GDM1 (cell line): ENCODE measurements around the gene ME1.
"Not testable (repeated sequence)": the region's sequence is repeated elsewhere in the genome, so short reads cannot be mapped to it uniquely, and the experiment has no call there.

Experiments
- DNase-seq: peaks from one replicate; lab custom pipeline; 2025; lab: John Stamatoyannopoulos, UW

ME1 gene

GRCh38 chr6:83430611-83431544, at the start of gene ME1:
TSS of gene ME1 (minus strand) at chr6:83431051. CDS start at chr6:83430954, 97 bp downstream.
- DNase-seq, result no peak

- DNase-seq, result no peak
Measured at GRCh38 chr6:83480470-83480869, 49.6 kb upstream of the ME1 start.

GRCh38 chr6:83479389-83479788, 48.5 kb upstream of the ME1 start:
- no peak for DNase-seq

GRCh38 chr6:83476971-83477370, 46.1 kb upstream of the ME1 start:
- DNase-seq, result no peak

GRCh38 chr6:83474309-83474708, 43.5 kb upstream of the ME1 start:
- no peak for DNase-seq

GRCh38 chr6:83472767-83473166, 41.9 kb upstream of the ME1 start:
- no peak for DNase-seq

- no peak for DNase-seq
Measured at GRCh38 chr6:83470587-83470986, 39.7 kb upstream of the ME1 start.

- no peak for DNase-seq
Measured at GRCh38 chr6:83470001-83470400, 39.1 kb upstream of the ME1 start.

- peak; percentile 79 for DNase-seq
Measured at GRCh38 chr6:83467620-83468036, 36.8 kb upstream of the ME1 start.

- no peak for DNase-seq
Measured at GRCh38 chr6:83466328-83466727, 35.5 kb upstream of the ME1 start.

- DNase-seq, result no peak
Measured at GRCh38 chr6:83464381-83465140, 33.7 kb upstream of the ME1 start.

GRCh38 chr6:83463886-83464285, 33.0 kb upstream of the ME1 start:
- no peak for DNase-seq

- no peak for DNase-seq
Measured at GRCh38 chr6:83462524-83462923, 31.7 kb upstream of the ME1 start.

GRCh38 chr6:83461438-83461837, 30.6 kb upstream of the ME1 start:
- DNase-seq, result no peak

- no peak for DNase-seq
Measured at GRCh38 chr6:83459663-83460062, 28.8 kb upstream of the ME1 start.

- DNase-seq, result not testable (repeated sequence)
Measured at GRCh38 chr6:83450015-83450414, 19.2 kb upstream of the ME1 start.

GRCh38 chr6:83444086-83444699, 13.3 kb upstream of the ME1 start:
- not testable (repeated sequence) for DNase-seq

GRCh38 chr6:83443516-83443915, 12.7 kb upstream of the ME1 start:
- DNase-seq, result no peak

GRCh38 chr6:83442752-83443151, 11.9 kb upstream of the ME1 start:
- peak; percentile 78 for DNase-seq

GRCh38 chr6:83439201-83439600, 8.3 kb upstream of the ME1 start:
- DNase-seq, result no peak

- no peak for DNase-seq
Measured at GRCh38 chr6:83436674-83437073, 5.8 kb upstream of the ME1 start.

- DNase-seq, result no peak
Measured at GRCh38 chr6:83433177-83433576, 2.3 kb upstream of the ME1 start.

GRCh38 chr6:83432636-83433035, 1.8 kb upstream of the ME1 start:
- DNase-seq, result no peak
